ENCODE results near the gene GDNF. TPM values are rescaled to one million over a fixed set of nuclear protein-coding genes. Genes with fewer than 3 reads are reported as not detected.

The GDNF gene
- total and polyA plus RNA-seq, 9 donors = 0.23 to 6.3 (median 3.6) TPM

DNA sequence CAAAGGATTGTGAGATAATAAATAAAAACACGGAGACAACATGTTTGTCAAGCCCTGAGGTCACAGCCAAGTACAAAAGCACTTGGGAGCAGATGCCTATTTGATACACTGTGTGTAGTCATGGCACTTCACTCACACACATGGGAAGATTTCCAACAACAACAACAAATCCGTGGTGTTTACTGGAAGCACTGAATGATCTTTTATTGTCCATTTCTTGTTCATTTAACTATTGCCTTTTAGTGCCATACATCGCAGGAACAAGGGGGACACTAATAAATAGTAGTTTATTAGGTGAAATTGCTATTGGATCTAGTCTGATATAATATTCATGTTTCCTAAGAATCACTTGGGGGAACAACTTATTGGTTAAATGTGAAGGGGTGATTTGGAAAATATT, 20.4 kb upstream of the GDNF start:
- TF ChIP-seq EP300 (IDR thresholded peaks at IDR 0.05) (no peak), POLR2A (IDR thresholded peaks at IDR 0.05) (no peak)
- TF ChIP-seq, protein P1, sequence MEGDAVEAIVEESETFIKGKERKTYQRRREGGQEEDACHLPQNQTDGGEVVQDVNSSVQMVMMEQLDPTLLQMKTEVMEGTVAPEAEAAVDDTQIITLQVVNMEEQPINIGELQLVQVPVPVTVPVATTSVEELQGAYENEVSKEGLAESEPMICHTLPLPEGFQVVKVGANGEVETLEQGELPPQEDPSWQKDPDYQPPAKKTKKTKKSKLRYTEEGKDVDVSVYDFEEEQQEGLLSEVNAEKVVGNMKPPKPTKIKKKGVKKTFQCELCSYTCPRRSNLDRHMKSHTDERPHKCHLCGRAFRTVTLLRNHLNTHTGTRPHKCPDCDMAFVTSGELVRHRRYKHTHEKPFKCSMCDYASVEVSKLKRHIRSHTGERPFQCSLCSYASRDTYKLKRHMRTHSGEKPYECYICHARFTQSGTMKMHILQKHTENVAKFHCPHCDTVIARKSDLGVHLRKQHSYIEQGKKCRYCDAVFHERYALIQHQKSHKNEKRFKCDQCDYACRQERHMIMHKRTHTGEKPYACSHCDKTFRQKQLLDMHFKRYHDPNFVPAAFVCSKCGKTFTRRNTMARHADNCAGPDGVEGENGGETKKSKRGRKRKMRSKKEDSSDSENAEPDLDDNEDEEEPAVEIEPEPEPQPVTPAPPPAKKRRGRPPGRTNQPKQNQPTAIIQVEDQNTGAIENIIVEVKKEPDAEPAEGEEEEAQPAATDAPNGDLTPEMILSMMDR (IDR thresholded peaks at IDR 0.05) = no peak

DNA sequence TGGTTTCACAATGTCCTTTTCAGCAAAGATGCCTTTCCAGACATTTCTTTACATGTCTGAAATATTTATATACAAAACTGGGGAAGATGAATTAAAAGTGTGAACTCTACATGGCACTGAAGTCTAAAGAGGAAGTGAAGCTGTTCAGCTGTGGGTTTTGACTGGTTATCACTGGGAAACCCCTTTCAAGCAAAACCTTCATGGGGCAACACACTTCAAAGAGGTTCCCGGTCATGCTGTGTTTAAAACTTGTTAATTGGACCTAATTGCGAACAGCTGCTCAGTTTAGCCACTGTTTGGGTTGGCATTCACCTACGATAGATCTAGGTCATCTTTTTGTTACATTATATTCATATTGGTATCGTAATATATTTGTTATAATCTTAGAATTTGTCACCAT, 20.0 kb upstream of the GDNF start:
- H3K4me1 ChIP-seq (ENCODE audit: insufficient read depth) = no peaks in the 10 kb centered on the region
- intact Hi-C loops (cut with DNase I) = no loop called here
- no peaks in the 10 kb centered on the region for H3K36me3 ChIP-seq

More for the DNA sequence above, 20.4 kb upstream of the GDNF start:
- WGBS, 3 donors = 51 to 55% (median 51%) methylated on average over 3 of the region's 3 CpGs
- DNase-seq = no peak
- no peaks in the 10 kb centered on the region for H3K36me3 ChIP-seq
- intact Hi-C loops (cut with DNase I) = no loop called here
- no peaks in the 10 kb centered on the region for H3K9me3 ChIP-seq
- H3K4me3 ChIP-seq = no peak overlapping the region
- H3K27ac ChIP-seq = no peak overlapping the region
- no peaks in the 10 kb centered on the region for H3K27me3 ChIP-seq
- H3K4me1 ChIP-seq (ENCODE audit: insufficient read depth) = no peaks in the 10 kb centered on the region

DNA sequence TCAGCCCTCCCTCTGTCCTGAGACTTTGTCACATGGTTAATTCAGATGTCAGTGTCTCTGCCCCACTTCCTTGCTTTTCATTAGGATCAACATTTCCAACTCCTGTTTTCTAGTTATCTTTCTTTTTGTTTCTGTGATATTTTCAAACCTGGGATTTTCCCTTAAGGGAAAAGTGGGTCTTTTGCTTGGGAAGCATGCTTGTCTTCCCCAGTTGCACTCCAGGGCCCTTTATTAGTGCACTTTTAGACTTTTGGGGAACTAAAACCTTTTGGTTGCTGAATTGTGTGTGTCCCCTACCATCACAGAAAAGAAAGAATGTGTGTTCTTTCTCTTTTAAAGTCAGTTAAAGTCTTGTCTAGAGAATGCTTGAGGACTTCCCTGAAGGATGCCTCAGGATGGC, 18.4 kb upstream of the GDNF start:
- no peaks in the 10 kb centered on the region for H3K4me1 ChIP-seq (ENCODE audit: insufficient read depth)
- TF ChIP-seq POLR2A (IDR thresholded peaks at IDR 0.05) (no peak), EP300 (IDR thresholded peaks at IDR 0.05) (no peak)
- TF ChIP-seq, protein P1 (IDR thresholded peaks at IDR 0.05) = no peak
- H3K4me3 ChIP-seq = no peak overlapping the region
- intact Hi-C loops (cut with DNase I) = no loop called here
- DNase-seq = no peak
- H3K9me3 ChIP-seq = no peaks in the 10 kb centered on the region
- H3K27me3 ChIP-seq = no peaks in the 10 kb centered on the region
- H3K27ac ChIP-seq = no peak overlapping the region
- H3K36me3 ChIP-seq = no peaks in the 10 kb centered on the region

More for the DNA sequence above, 20.0 kb upstream of the GDNF start:
- H3K27ac ChIP-seq = no peak overlapping the region
- no peak overlapping the region for H3K4me3 ChIP-seq
- TF ChIP-seq, protein P1 (IDR thresholded peaks at IDR 0.05) = no peak
- TF ChIP-seq EP300 (IDR thresholded peaks at IDR 0.05) = no peak
- TF ChIP-seq POLR2A (IDR thresholded peaks at IDR 0.05) = no peak
- H3K9me3 ChIP-seq = no peaks in the 10 kb centered on the region
- WGBS, 3 donors = 85 to 90% (median 89%) methylated on average over 4 of the region's 4 CpGs
- H3K27me3 ChIP-seq = no peaks in the 10 kb centered on the region
- no peak for DNase-seq

DNA sequence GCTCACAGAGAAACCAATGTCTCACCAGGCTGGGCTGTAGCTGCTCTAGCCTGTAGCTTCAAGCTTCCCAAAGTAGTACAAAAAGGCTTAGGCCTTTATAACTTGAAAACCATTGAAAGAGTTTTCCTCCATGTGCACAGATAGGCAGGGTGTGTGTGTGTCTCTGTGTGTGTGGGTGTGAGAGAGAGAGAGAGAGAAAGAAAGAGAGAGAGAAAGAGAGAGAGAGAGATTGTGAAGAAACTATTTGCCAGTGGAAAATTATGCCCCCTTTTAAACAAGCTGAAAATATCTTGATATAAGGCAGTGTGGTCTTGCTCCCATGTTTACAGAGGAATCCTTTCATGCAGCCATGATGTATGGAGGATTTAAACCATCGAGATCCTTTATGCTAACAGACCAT, 17.9 kb upstream of the GDNF start:
- Histone ChIP-seq H3K9me3 (no peaks in the 10 kb centered on the region), H3K36me3 (no peaks in the 10 kb centered on the region), H3K4me3 (no peak overlapping the region), H3K27ac (no peak overlapping the region), H3K27me3 (no peaks in the 10 kb centered on the region), H3K4me1 (ENCODE audit: insufficient read depth) (no peaks in the 10 kb centered on the region)
- intact Hi-C loops (cut with DNase I) = no loop called here
- 36 to 66% (median 56%) methylated on average over 1 of the region's 1 CpG for WGBS, 3 donors
- TF ChIP-seq POLR2A (IDR thresholded peaks at IDR 0.05) (no peak), EP300 (IDR thresholded peaks at IDR 0.05) (no peak)
- TF ChIP-seq, protein P1 (IDR thresholded peaks at IDR 0.05) = no peak
- no peak for DNase-seq

DNA sequence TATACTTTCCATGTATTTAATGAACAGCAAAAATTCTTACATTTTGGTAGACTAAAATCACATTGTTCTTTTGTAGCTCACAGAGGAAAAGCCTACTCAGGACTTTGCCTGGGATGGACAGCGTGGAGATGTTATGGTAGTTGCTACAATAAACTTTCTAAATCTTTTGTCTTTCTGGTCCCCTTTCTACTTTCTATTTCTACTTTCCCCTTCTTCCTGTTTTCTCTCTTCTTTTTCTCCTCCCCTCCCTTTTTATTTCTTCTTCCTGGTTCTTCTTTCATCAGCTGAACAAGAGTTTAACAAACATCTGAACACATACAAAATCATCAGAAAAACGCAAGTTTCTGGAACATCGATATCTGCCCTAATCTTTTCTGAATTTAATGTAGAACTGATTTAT, 15.6 kb upstream of the GDNF start:
- TF ChIP-seq EP300 (IDR thresholded peaks at IDR 0.05) (no peak), POLR2A (IDR thresholded peaks at IDR 0.05) (no peak)
- TF ChIP-seq, protein P1 (IDR thresholded peaks at IDR 0.05) = no peak
- Histone ChIP-seq H3K4me1 (ENCODE audit: insufficient read depth) (no peaks in the 10 kb centered on the region), H3K27me3 (no peaks in the 10 kb centered on the region), H3K36me3 (no peaks in the 10 kb centered on the region), H3K9me3 (no peaks in the 10 kb centered on the region), H3K27ac (no peak overlapping the region), H3K4me3 (no peak overlapping the region)
- WGBS, 3 donors = 96 to 100% (median 98%) methylated on average over 3 of the region's 3 CpGs
- DNase-seq = no peak
- intact Hi-C loops (cut with DNase I) = no loop called here

Data from ovary (tissue), 9 donors.